DND-41 (cell line): ENCODE results near the gene UNC79.

Experiments
- EZH2 ChIP-seq: IDR thresholded peaks from 3 replicates; pipeline ENCODE4 v1.6.1; 2012; ENCODE audit warnings: borderline replicate concordance, low read depth, mild to moderate bottlenecking, moderate library complexity, low read length, inconsistent platforms; ENCODE audit not compliant: severe bottlenecking
- TF ChIP-seq, protein P1 (sequence below): IDR thresholded peaks from 2 replicates; pipeline ENCODE4 v1.5.1; 2012; ENCODE audit warnings: borderline replicate concordance, low read length, moderate library complexity, mild to moderate bottlenecking; ENCODE audit not compliant: poor library complexity, severe bottlenecking; ENCODE audit errors: extremely low read depth

DNA sequence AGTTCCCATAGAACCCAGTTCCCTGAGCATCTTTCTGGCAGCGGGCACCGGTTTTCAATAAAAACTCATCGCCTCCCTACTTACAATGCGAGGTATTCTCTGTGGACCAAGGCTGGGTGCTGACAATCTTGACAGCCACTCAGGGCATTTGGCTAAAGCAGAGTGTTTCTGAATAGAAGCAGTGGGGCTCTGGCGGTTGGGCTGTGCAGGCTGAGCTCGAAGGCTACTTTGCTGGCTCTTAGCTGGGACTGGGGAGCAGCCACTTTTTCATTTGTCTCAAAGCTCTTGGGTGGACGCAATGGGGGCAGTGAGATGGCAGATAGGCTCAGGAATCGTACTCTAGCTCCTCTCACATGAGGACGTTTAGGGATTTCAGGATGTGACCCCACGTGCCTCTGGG lies 151.8 kb downstream of the UNC79 start:
- TF ChIP-seq EZH2, result no peak
- TF ChIP-seq, protein P1, sequence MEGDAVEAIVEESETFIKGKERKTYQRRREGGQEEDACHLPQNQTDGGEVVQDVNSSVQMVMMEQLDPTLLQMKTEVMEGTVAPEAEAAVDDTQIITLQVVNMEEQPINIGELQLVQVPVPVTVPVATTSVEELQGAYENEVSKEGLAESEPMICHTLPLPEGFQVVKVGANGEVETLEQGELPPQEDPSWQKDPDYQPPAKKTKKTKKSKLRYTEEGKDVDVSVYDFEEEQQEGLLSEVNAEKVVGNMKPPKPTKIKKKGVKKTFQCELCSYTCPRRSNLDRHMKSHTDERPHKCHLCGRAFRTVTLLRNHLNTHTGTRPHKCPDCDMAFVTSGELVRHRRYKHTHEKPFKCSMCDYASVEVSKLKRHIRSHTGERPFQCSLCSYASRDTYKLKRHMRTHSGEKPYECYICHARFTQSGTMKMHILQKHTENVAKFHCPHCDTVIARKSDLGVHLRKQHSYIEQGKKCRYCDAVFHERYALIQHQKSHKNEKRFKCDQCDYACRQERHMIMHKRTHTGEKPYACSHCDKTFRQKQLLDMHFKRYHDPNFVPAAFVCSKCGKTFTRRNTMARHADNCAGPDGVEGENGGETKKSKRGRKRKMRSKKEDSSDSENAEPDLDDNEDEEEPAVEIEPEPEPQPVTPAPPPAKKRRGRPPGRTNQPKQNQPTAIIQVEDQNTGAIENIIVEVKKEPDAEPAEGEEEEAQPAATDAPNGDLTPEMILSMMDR, result no peak
